Stimulated activated CD4-positive, alpha-beta T cell treated with anti-CD3 and anti-CD28 coated beads, Interleukin-1b, Interleukin-23, amount 100 ng/mL, for 1 hour (primary cell): ENCODE measurements around the gene WWC1.
"Not testable (repeated sequence)": the region's sequence is repeated elsewhere in the genome, so short reads cannot be mapped to it uniquely, and the experiment has no call there.

Experiments used
- DNase-seq, 2 donors: peaks; one replicate each; pipeline ENCODE4 v3.0.0-alpha.2; 2020; ENCODE audit warnings: low read depth in 2 of 2

The WWC1 gene

GRCh38 chr5:168308976-168309598, 17.6 kb downstream of the WWC1 start:
- no peak for DNase-seq

GRCh38 chr5:168310541-168310940, 19.1 kb downstream of the WWC1 start:
- DNase-seq: not testable (repeated sequence)

- no peak for DNase-seq
Measured at GRCh38 chr5:168311061-168311566, 19.7 kb downstream of the WWC1 start.

- no peak for DNase-seq
Measured at GRCh38 chr5:168312606-168313295, 21.3 kb downstream of the WWC1 start.

- no peak for DNase-seq
Measured at GRCh38 chr5:168313596-168314204, 22.3 kb downstream of the WWC1 start.

- no peak for DNase-seq
Measured at GRCh38 chr5:168314735-168315411, 23.4 kb downstream of the WWC1 start.

GRCh38 chr5:168315416-168316138, 24.1 kb downstream of the WWC1 start:
- no peak for DNase-seq

- DNase-seq: no peak
Measured at GRCh38 chr5:168316139-168316578, 24.7 kb downstream of the WWC1 start.

- DNase-seq: no peak
Measured at GRCh38 chr5:168317096-168317520, 25.7 kb downstream of the WWC1 start.

GRCh38 chr5:168317521-168318147, 26.2 kb downstream of the WWC1 start:
- DNase-seq: no peak

- no peak for DNase-seq
Measured at GRCh38 chr5:168318240-168318639, 26.8 kb downstream of the WWC1 start.

GRCh38 chr5:168319774-168320173, 28.3 kb downstream of the WWC1 start:
- DNase-seq: no peak

- DNase-seq: no peak
Measured at GRCh38 chr5:168320805-168321204, 29.4 kb downstream of the WWC1 start.

- DNase-seq: no peak
Measured at GRCh38 chr5:168324859-168325630, 33.6 kb downstream of the WWC1 start.

- DNase-seq: no peak
Measured at GRCh38 chr5:168327019-168327421, 35.6 kb downstream of the WWC1 start.

GRCh38 chr5:168327451-168327850, 36.0 kb downstream of the WWC1 start:
- DNase-seq: no peak

- no peak for DNase-seq
Measured at GRCh38 chr5:168327994-168328393, 36.5 kb downstream of the WWC1 start.

- DNase-seq: no peak
Measured at GRCh38 chr5:168328814-168329213, 37.4 kb downstream of the WWC1 start.

GRCh38 chr5:168329302-168329701, 37.9 kb downstream of the WWC1 start:
- DNase-seq: no peak

GRCh38 chr5:168332042-168332441, 40.6 kb downstream of the WWC1 start:
- DNase-seq: no peak
